ENCODE measurements around the gene RRAGC.

DNA sequence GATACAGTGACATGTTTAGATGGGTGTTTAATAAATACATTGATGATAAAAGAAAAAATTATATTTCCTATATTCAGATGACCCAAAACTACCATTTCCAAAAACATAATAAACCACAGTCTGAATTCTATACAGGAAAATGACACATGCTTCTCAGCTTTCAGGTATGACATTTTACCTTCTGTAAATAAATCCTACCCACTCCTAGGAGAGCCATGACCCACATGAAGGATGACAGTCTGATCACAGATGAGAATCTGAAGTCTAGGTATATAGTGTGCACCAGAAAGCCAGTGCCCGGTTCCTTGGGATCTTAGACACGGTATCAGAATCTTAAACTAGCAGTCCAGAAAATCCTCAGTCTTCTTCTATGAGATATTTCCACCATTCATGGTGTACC is 25.5 kb upstream of the RRAGC start:
- TF ChIP-seq, protein P1, sequence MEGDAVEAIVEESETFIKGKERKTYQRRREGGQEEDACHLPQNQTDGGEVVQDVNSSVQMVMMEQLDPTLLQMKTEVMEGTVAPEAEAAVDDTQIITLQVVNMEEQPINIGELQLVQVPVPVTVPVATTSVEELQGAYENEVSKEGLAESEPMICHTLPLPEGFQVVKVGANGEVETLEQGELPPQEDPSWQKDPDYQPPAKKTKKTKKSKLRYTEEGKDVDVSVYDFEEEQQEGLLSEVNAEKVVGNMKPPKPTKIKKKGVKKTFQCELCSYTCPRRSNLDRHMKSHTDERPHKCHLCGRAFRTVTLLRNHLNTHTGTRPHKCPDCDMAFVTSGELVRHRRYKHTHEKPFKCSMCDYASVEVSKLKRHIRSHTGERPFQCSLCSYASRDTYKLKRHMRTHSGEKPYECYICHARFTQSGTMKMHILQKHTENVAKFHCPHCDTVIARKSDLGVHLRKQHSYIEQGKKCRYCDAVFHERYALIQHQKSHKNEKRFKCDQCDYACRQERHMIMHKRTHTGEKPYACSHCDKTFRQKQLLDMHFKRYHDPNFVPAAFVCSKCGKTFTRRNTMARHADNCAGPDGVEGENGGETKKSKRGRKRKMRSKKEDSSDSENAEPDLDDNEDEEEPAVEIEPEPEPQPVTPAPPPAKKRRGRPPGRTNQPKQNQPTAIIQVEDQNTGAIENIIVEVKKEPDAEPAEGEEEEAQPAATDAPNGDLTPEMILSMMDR (IDR thresholded peaks at IDR 0.05): no peak
- TF ChIP-seq EZH2 (IDR thresholded peaks at IDR 0.05): no peak
- TF ChIP-seq EZH2phosphoT487 (IDR thresholded peaks at IDR 0.05): no peak
